Stimulated activated naive CD8-positive, alpha-beta T cell treated with anti-CD3 and anti-CD28 coated beads, Interleukin-15, Interleukin-2, amounts not matched to agents 100 ng/mL and 50 ng/mL, for 24 hours (primary cell): ENCODE measurements around the gene EDC4.

Source experiments
- H3K27ac Mint-ChIP-seq: one replicate; pipeline ENCODE4 v1.8.0; 2021; ENCODE audit warnings: mild to moderate bottlenecking, mixed read lengths
- H3K27me3 Mint-ChIP-seq: one replicate; pipeline ENCODE4 v1.8.0; 2021; ENCODE audit warnings: mixed read lengths
- H3K36me3 Mint-ChIP-seq: one replicate; pipeline ENCODE4 v1.8.0; 2021; ENCODE audit warnings: low read depth, mixed read lengths
- H3K4me1 Mint-ChIP-seq: one replicate; pipeline ENCODE4 v1.8.0; 2021; ENCODE audit warnings: low read depth, mixed read lengths
- H3K4me3 Mint-ChIP-seq: one replicate; pipeline ENCODE4 v1.8.0; 2021; ENCODE audit warnings: mild to moderate bottlenecking, mixed read lengths
- H3K9me3 Mint-ChIP-seq: one replicate; pipeline ENCODE4 v1.8.0; 2021; ENCODE audit warnings: mixed read lengths

Gene EDC4

GRCh38 chr16:67923414-67924116 lies 50.7 kb downstream of the EDC4 start:
- peaks cover 22% of the 10 kb centered on the region for H3K4me1 Mint-ChIP-seq
- no peaks in the 10 kb centered on the region for H3K27me3 Mint-ChIP-seq
- H3K9me3 Mint-ChIP-seq: no peaks in the 10 kb centered on the region
- H3K27ac Mint-ChIP-seq: peak overlapping the region; percentile 61
- no peaks in the 10 kb centered on the region for H3K36me3 Mint-ChIP-seq
- no peak overlapping the region for H3K4me3 Mint-ChIP-seq

- Mint-ChIP-seq H3K27me3 (no peaks in the 10 kb centered on the region), H3K4me3 (no peak overlapping the region), H3K9me3 (no peaks in the 10 kb centered on the region), H3K27ac (no peak overlapping the region), H3K36me3 (no peaks in the 10 kb centered on the region), H3K4me1 (peaks cover 22% of the 10 kb centered on the region)
These were observed 51.5 kb downstream of the EDC4 start for GRCh38 chr16:67924140-67924906.

- H3K27ac Mint-ChIP-seq: no peak overlapping the region
- H3K4me1 Mint-ChIP-seq: peaks cover 17% of the 10 kb centered on the region
- H3K4me3 Mint-ChIP-seq: no peak overlapping the region
- H3K9me3 Mint-ChIP-seq: no peaks in the 10 kb centered on the region
- peaks cover 3% of the 10 kb centered on the region for H3K36me3 Mint-ChIP-seq
- no peaks in the 10 kb centered on the region for H3K27me3 Mint-ChIP-seq
These were observed 53.4 kb downstream of the EDC4 start for GRCh38 chr16:67926181-67926750.

- Mint-ChIP-seq H3K27me3 (no peaks in the 10 kb centered on the region), H3K4me1 (peaks cover 6% of the 10 kb centered on the region), H3K27ac (no peak overlapping the region), H3K4me3 (no peak overlapping the region), H3K36me3 (peaks cover 7% of the 10 kb centered on the region), H3K9me3 (no peaks in the 10 kb centered on the region)
These were observed 54.5 kb downstream of the EDC4 start for GRCh38 chr16:67927131-67927941.

GRCh38 chr16:67928147-67928546 lies 55.3 kb downstream of the EDC4 start:
- Mint-ChIP-seq H3K27me3 (no peaks in the 10 kb centered on the region), H3K9me3 (no peaks in the 10 kb centered on the region), H3K27ac (no peak overlapping the region), H3K4me1 (no peaks in the 10 kb centered on the region), H3K4me3 (no peak overlapping the region), H3K36me3 (peaks cover 12% of the 10 kb centered on the region)

- H3K9me3 Mint-ChIP-seq: no peaks in the 10 kb centered on the region
- no peaks in the 10 kb centered on the region for H3K27me3 Mint-ChIP-seq
- H3K4me1 Mint-ChIP-seq: peaks cover 3% of the 10 kb centered on the region
- H3K36me3 Mint-ChIP-seq: peaks cover 17% of the 10 kb centered on the region
- H3K4me3 Mint-ChIP-seq: no peak overlapping the region
- peak overlapping the region; percentile 40 for H3K27ac Mint-ChIP-seq
These were observed 55.9 kb downstream of the EDC4 start for GRCh38 chr16:67928561-67929364.

- Mint-ChIP-seq H3K4me1 (peaks cover 15% of the 10 kb centered on the region), H3K4me3 (no peak overlapping the region), H3K9me3 (no peaks in the 10 kb centered on the region), H3K27me3 (no peaks in the 10 kb centered on the region), H3K36me3 (peaks cover 30% of the 10 kb centered on the region), H3K27ac (no peak overlapping the region)
These were observed 57.3 kb downstream of the EDC4 start for GRCh38 chr16:67930191-67930590.

- H3K4me1 Mint-ChIP-seq: peaks cover 18% of the 10 kb centered on the region
- no peaks in the 10 kb centered on the region for H3K27me3 Mint-ChIP-seq
- no peak overlapping the region for H3K4me3 Mint-ChIP-seq
- no peak overlapping the region for H3K27ac Mint-ChIP-seq
- H3K36me3 Mint-ChIP-seq: peaks cover 36% of the 10 kb centered on the region
- H3K9me3 Mint-ChIP-seq: no peaks in the 10 kb centered on the region
These were observed 57.9 kb downstream of the EDC4 start for GRCh38 chr16:67930678-67931211.
